HG03064 (cell line): ENCODE measurements around the gene TRIM56.
"Not testable (repeated sequence)": the region's sequence is repeated elsewhere in the genome, so short reads cannot be mapped to it uniquely, and the experiment has no call there.

Experiments used
- ATAC-seq: cut with Tn5 transposase; IDR thresholded peaks from one replicate; pipeline ENCODE4 v1.9.1; 2021; ENCODE audit warnings: low read depth; ENCODE audit not compliant: unreplicated experiment

TRIM56 gene

DNA sequence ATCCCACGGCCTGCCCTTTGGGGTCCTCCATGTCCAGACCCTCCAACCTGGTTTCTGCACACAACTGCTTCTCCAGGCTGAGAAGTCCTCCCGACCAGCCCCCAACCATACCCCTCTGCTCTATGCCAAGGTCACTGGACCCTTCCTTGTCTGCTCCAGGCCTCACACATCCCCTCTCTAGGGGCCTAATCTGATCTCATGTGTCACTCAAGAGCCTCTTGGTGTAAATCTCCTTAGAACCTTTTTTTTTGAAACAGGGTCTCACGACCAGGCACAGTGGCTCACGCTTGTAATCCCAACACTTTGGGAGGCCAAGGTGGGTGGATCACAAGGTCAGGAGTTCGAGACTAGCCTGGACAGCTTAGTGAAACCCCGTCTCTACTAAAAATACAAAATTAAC, 24.1 kb downstream of the TRIM56 start:
- no peak for ATAC-seq

DNA sequence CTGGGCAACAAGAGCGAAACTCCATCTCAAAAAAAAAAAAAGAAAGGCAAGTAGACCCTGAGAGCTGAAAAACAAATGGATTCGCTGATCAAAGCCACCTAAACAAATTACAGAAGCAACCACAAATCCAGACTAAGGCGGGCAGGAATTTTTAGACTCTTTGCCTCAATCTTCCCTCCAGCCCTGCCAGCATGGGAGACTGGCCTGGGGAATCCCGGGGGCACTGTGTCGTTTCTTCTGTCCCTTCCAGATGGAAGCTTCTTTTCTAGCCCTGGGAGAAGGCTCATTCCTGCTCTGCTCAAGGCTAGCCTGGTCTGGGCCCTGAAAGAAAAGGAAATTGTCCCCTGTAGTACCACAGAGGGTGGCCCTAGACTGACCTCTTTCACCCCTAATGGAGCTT, 26.0 kb downstream of the TRIM56 start:
- no peak for ATAC-seq

DNA sequence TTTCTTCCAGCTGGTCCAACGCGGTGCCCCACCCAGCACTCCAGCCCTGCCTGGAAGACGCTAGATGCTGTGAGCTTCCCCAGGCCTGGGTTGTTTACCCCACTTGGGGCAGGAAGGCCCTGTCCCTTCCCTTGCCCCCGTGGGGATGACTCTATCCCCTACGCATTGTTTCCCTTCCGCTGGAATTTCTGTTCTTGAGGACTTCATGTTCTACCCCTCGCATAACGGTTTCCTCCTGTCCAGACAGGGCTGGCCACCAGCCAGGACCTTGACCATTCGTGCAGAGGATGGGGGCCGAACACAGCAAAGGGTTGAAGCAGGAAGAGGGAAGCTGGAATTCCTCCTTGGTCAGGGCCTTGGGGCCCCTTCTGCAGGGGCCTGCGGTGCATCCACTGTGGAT, 27.0 kb downstream of the TRIM56 start:
- no peak for ATAC-seq

DNA sequence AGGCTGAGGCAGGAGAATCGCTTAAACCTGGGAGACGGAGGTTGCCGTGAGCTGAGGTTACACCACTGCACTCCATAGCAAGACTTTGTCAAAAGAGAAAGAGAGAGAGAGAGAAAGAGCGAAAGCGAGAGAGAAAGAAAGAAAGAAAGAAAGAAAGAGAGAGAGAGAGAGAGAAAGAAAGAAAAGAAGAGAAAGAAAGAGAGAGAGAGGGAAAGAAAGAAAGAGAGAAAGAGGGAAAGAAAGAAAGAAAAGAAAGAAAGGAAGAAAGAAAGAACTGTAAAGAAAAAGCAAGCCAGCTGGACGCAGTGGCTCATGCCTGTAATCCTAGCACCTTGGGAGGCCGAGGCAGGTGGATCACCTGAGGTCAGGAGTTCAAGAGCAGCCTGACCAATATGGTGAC, 27.9 kb downstream of the TRIM56 start:
- ATAC-seq = not testable (repeated sequence)

DNA sequence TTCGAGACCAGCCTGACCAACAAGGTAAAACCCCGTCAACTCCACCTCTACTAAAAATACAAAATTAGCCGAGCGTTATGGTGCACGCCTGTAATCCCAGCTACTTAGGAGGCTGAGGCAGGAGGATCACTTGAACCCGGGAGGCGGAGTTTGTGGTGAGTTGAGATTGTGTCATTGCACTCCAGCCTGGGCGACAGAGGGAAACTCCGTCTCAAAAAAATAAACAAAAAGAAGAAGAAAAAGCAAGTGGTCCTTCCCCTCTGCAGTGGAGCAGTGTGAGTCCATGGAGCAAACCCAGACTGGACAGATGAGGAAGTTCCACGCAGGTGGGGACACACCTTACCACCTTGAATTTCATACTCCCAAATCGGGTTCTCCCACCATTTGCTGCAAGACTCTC, 28.6 kb downstream of the TRIM56 start:
- ATAC-seq = no peak

DNA sequence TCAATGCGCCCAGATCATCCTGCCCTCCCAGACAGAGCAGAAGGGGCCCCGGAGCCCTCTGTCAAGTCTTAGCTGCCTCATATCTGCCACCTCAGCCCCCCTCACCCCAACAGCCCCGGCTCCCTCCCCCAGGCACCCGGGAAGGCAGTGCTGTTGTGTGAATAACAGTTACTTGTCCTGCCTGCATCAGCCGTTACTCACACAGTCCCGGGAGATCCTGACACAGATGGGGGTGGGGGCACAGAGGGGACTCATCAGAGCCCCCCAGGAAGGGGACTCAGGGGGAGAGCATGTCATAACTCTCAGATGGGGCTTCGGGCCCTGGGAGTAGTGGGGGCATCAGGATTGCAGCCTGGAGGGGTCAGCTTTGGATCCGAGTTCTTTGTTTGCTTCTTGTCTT, 29.2 kb downstream of the TRIM56 start:
- ATAC-seq = no peak

DNA sequence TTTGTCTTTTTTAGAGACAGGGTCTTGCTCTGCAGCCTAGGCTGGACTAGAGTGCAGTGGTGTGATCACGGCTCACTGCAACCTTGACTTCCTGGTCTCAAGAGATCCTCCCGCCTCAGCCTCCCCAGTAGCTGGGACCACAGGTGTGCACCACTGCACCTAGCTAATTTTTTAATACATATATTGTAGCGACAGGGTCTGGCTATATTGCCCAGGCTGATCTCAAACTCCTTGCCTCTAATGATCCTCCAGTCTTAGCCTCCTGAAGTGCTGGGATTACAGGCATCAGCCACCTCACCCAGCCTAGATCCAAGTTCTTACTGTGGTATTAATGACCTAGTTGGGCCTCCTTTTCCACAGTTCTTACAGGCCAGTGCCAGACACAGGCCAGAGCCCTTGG, 29.9 kb downstream of the TRIM56 start:
- no peak for ATAC-seq

DNA sequence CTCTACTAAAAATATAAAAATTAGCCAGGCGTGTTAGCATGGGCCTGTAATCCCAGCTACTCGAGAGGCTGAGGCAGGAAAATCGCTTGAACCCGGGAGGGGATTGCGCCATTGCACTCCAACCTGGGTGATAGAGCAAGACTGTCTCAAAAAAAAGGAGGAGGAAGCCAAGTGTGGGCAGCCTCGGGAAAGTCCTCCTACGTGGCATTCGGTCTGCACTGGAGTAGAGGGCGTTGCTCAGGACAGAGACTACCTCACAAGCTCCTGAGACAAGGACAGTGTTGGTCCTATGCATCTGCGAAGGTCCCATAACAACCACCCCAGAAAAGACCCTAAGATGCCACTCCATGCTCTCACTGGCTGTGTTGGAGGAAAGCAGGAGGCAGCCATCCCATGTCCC, 31.6 kb downstream of the TRIM56 start:
- no peak for ATAC-seq

DNA sequence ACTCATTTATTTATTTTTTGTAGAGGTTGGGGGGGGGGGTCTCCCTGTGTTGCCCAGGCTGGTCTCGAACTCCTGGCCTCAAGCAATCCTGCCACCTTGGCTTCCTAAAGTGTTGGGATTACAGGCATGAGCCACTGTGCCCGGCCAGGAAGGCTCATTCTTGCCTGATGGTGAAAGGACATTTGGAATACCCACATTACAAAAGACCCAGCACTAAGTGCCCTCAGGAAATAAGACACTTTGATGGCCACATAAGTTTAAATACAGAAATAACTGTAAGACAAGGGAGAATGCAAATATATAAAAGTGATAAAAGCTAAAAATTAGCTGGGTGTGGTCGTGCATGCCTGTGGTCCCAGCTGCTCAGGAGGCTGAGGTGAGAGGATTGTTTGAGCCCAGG, 33.6 kb downstream of the TRIM56 start:
- ATAC-seq = no peak

DNA sequence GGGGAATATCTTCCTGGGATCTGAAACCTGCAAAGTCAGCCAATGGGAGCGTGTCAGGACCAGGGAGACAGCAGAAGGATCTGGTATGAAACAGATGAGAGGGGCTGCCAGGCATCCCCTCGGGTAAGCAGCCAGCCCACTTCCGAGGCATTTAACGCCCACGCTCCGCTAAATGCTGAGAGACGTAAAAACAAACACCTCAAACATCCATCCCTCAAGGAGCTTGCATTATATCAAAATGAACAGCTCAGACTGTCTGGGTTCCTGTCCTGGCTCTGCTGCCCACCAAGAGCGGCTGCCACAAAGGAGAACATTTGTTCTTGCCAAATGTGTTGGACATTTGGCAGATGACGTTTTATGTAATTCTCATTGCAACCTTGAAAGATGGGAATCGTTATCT, 34.6 kb downstream of the TRIM56 start:
- no peak for ATAC-seq

DNA sequence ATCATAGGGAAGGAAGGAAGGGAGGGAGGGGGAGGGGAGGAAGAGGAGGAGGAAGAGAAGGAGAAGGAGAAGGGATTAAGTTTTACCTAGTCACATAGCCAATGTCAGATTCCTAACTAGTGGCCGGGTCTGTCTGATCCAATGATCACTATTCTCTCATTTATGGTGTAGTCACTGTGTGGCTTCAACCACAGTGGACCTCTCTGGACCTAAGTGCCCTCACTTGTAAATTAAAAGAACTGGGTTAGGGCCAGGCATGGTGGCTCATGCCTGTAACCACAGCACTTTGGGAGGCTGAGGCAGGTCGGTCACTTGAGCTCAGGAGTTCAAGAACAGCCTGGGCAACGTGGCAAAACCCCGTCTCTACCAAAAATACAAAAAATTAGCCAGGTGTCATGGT, 35.0 kb downstream of the TRIM56 start:
- ATAC-seq = no peak

DNA sequence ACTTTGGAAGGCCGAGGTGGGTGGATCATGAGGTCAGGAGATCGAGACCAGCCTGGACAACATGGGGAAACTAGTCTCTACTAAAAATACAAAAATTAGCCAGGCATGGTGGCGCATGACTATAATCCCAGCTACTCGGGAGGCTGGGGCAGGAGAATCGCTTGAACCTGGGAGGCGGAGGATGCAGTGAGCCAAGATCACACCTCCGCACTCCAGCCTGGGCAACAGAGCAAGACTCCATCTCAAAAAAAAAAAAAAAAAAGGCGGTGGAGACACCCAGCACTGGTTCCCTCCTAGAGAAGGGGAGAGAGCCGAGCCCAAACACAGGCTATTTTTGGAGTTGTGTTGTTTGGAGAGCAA, 36.3 kb downstream of the TRIM56 start:
- ATAC-seq = not testable (repeated sequence)

DNA sequence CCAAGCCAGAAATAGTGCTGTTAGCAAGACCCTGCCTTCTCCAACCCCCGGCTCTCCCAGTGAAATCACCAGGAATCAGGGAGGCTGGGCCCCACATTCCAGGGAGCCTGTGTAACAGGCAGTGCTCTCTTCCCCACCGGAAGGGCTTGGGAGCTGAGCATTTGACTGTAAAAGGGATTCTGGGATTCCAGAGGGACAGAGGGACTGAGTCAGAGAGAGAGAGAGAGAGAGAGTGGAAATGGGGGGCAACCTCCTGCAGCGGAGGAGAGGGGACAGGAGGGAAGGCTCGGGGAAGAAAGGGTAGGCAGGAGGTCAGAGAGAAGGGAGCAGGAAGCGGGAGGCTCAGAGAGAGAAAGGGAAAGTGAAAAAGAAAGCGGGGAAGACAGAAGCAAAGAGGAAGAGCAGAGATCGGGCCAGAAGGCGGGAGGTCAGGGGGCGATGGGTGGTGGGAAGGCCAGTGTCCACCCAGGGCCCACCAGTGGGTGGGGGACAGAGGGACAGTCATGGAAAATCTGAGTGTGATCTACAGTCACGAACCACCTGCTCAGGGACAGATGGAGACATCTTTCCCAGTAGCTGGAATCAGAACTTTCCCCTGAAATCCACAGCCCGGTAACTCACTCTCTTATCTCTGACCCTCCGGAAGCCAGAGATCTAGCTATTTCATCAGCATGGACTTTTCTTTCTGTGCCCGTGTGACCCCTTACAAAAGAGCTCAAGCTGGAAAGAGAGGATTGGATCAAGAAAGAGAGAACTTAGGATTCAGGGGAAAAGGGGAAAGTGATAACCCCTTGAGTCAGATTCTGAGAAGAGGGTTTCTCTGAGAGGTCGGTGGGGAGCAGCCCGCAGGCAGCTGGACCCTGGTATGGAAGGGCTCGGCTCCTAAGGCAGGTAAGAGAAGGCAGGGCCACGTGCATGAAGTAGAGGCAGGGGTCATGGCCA, 37.0 kb downstream of the TRIM56 start:
- no peak for ATAC-seq

DNA sequence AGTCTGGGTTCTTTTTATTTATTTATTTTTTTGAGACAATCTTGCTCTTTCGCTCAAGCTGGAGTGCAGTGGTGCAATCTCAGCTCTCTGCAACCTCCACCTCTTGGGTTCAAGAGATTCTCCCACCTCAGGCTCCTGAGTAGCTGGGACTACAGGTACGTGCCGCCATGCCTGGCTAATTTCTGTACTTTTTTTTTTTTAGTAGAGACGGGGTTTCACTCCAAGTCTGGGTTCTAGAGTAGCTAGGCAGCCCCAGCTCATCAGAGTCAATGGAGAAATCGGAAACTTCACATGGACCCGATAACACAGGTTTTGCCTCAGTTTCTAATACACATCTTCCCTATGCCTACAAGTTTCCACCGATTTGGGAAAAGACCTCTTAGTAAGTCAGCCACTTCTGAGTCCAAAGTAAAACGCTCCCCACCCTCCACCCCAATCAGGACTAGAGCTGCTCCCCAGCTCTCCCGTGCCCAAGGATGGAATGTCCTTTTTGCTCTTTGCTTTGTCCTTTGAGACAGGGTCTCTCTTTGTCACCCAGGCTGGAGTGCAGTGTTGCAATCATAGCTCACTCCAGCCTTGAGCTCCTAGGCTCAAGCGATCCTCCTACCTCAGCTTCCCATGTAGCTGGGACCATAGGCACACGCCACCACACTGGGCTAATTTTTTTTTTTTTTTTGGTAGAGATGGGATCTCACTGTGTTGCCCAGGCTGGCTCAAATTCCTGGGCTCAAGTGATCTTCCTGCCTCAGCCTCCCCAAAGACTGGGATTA, 37.8 kb downstream of the TRIM56 start:
- no peak for ATAC-seq

DNA sequence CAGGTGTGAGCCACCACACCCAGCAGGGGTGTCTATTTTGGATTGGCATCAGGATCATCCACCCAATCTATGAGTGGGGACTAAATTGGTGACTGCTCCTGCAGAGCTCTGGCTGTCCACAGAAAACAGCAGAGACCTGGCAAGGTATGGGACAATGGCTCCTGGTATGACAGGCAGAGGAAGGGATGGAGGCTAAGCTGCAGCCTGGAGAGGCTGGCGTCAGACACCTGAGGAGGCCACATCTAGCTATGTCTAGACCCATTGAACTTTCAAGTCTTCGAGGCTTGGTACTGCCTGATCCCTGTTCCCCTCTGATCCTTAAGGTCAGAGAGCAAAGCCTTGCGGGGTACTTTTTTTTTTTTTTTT, 38.4 kb downstream of the TRIM56 start:
- no peak for ATAC-seq

DNA sequence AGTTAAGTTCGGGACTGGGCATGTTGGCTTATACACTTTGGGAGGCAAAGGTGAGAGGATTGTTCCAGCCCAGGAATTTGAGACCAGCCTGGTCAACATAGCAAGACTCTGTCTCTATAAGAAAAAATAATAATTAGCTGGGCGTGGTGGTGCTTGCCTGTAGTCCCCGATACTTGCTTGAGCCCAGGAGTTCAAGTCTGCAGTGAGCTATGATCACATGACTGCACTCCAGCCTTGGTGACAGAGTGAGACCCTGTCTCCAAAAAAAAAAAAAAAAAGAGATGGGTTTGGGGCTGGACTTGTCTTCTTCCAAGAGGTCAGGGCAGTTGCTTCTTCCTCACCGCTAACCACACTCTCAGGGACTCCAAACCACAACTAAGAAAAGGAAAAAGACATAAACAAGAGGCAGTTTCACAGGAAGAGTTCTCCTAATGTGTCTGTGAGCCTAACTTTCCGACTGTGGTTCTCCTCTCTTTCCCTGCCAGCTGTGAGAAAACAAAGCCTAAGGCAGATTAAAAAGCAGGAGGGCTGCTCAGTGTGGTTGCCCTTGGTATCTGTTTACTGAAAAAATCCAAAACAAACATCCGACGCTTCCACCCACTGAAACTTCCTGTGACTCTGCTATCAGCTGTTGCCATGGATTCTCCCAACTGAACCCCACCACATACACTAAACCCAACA, 39.2 kb downstream of the TRIM56 start:
- no peak for ATAC-seq

DNA sequence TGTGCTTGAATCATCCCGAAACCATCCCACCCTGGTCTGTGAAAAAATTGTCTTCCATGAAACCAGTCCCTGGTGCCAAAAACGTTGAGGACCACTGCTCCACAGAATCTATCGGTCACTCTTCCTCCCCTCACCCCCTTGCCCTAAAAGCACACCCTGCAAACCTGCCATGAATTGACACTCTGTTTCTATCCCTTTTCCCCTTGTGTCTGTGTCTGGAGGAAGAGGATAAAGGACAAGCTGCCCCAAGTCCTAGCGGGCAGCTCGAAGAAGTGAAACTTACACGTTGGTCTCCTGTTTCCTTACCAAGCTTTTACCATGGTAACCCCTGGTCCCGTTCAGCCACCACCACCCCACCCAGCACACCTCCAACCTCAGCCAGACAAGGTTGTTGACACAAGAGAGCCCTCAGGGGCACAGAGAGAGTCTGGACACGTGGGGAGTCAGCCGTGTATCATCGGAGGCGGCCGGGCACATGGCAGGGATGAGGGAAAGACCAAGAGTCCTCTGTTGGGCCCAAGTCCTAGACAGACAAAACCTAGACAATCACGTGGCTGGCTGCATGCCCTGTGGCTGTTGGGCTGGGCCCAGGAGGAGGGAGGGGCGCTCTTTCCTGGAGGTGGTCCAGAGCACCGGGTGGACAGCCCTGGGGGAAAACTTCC, 40.8 kb downstream of the TRIM56 start:
- ATAC-seq = peak; percentile 53

DNA sequence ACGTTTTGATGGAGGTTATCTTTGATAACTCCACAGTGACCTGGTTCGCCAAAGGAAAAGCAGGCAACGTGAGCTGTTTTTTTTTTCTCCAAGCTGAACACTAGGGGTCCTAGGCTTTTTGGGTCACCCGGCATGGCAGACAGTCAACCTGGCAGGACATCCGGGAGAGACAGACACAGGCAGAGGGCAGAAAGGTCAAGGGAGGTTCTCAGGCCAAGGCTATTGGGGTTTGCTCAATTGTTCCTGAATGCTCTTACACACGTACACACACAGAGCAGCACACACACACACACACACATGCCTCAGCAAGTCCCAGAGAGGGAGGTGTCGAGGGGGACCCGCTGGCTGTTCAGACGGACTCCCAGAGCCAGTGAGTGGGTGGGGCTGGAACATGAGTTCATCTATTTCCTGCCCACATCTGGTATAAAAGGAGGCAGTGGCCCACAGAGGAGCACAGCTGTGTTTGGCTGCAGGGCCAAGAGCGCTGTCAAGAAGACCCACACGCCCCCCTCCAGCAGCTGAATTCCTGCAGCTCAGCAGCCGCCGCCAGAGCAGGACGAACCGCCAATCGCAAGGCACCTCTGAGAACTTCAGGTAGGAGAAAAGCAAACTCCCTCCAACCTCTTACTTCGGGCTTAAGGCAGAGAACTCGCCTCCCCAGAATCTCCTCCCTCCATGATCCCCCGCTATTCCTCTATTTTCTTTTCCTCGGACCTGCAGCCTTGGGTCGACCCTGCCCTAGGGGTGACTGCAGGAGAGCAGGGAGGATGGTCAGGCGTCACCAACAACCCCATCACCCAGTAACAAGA, 41.6 kb downstream of the TRIM56 start, which contains the start of gene SERPINE1:
SERPINE1 (plus strand) TSS at position 454 of the 809 bp plus-strand sequence. CDS start 1,290 bp downstream, outside the sequence.
- ATAC-seq = peak; percentile 33

DNA sequence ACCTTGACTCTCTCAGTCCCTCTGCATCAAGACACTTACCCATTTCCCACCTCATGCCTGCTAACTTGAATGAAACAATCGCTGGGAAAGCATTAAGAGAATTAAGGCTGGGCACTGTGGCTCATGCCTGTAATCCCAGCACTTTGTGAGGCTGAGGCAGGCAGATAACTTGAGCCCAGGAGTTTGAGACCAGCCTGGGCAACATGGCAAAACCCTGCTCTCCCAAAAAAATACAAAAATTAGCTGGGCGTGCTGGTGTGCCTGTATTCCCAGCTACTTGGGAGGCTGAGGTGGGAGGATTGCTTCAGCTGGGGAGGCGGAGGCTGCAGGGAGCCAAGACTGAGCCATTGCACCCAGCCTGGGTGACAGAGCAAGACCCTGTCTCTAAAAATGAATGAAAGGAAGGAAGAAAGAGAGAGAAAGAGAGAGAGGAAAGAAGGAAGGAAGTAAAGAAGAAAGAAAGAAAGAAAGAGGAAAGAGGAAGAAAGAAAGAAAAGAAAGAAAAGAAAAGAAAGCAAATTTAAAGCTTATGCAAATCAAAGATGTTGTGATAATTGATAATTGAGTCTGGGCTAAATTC, 42.3 kb downstream of the TRIM56 start:
- ATAC-seq = no peak
